Keratinocyte (primary cell): ENCODE results near the gene CBLB. TPM values are rescaled to one million over a fixed set of nuclear protein-coding genes. Genes with fewer than 3 reads are reported as not detected.

Experiments used
- DNase-seq: peaks from one replicate; pipeline ENCODE4 v3.0.0-alpha.2; 2011; ENCODE audit warnings: low read depth, missing footprints, low spot score
- FAIRE-seq: peaks from 2 replicates; lab custom pipeline; 2011; peaks lifted over from hg19 to GRCh38; lab: Jason Lieb, UNC
- H2AFZ ChIP-seq: 2 replicates; pipeline ENCODE4 v1.6.0; 2012; ENCODE audit warnings: low read length, control low read depth, inconsistent platforms; ENCODE audit not compliant: control insufficient read depth
- H3K27ac ChIP-seq: 2 replicates; pipeline ENCODE4 v1.5.1; 2011; ENCODE audit warnings: low read length; ENCODE audit not compliant: control insufficient read depth, insufficient read depth
- H3K27me3 ChIP-seq: 3 replicates; pipeline ENCODE4 v1.6.0; 2011; ENCODE audit warnings: low read length; ENCODE audit not compliant: control insufficient read depth, insufficient read depth; ENCODE audit errors: extremely low read depth
- H3K36me3 ChIP-seq, 2 experiments: 2 replicates in 1 of 2; 3 replicates in 1 of 2; pipeline ENCODE4 v1.5.1; 2011; ENCODE audit warnings: low read length in 2 of 2, mild to moderate bottlenecking in 1 of 2; ENCODE audit not compliant: control insufficient read depth in 2 of 2, insufficient read depth in 2 of 2; ENCODE audit errors: extremely low read depth in 1 of 2
- H3K4me1 ChIP-seq: 3 replicates; pipeline ENCODE4 v1.5.1; 2011; ENCODE audit warnings: low read length; ENCODE audit not compliant: control insufficient read depth, insufficient read depth; ENCODE audit errors: extremely low read depth
- H3K4me2 ChIP-seq: 3 replicates; pipeline ENCODE4 v1.6.0; 2011; ENCODE audit warnings: low read depth, low read length; ENCODE audit not compliant: control insufficient read depth, insufficient read depth; ENCODE audit errors: extremely low read depth
- H3K4me3 ChIP-seq, 3 experiments: fragments of 200-600 bp in 1 of 3; sonication (generic) in 1 of 3; 2 replicates in 2 of 3; 3 replicates in 1 of 3; pipeline ENCODE4 v1.5.1; 2011 to 2016; ENCODE audit warnings: low read length in 3 of 3, mild to moderate bottlenecking in 3 of 3, control low read depth in 2 of 3, inconsistent platforms in 1 of 3, low read depth in 1 of 3, mixed read lengths in 1 of 3, mixed run types in 1 of 3, moderate library complexity in 1 of 3; ENCODE audit not compliant: control insufficient read depth in 2 of 3, insufficient read depth in 2 of 3; ENCODE audit errors: extremely low read depth in 1 of 3
- H3K79me2 ChIP-seq: 2 replicates; pipeline ENCODE4 v1.6.0; 2012; ENCODE audit warnings: low read length; ENCODE audit not compliant: control insufficient read depth, insufficient read depth
- H3K9ac ChIP-seq: 3 replicates; pipeline ENCODE4 v1.6.0; 2011; ENCODE audit warnings: low read length; ENCODE audit not compliant: control insufficient read depth, insufficient read depth; ENCODE audit errors: extremely low read depth
- H3K9me1 ChIP-seq: 3 replicates; pipeline ENCODE4 v1.6.0; 2011; ENCODE audit warnings: low read length; ENCODE audit not compliant: control insufficient read depth, insufficient read depth; ENCODE audit errors: extremely low read depth
- H3K9me3 ChIP-seq: 2 replicates; pipeline ENCODE4 v1.5.1; 2012; ENCODE audit warnings: low read depth, low read length; ENCODE audit not compliant: control insufficient read depth
- H4K20me1 ChIP-seq: 3 replicates; pipeline ENCODE4 v1.6.0; 2011; ENCODE audit warnings: low read length; ENCODE audit not compliant: control insufficient read depth, insufficient read depth; ENCODE audit errors: extremely low read depth
- CTCF ChIP-seq, 3 experiments: IDR thresholded peaks in 1 of 3; conservative IDR thresholded peaks in 1 of 3; optimal IDR thresholded peaks in 1 of 3; 2 replicates in 2 of 3; 3 replicates in 1 of 3; pipeline versions ENCODE3 to v1.5.1; 2011; ENCODE audit warnings: low read length in 3 of 3, mild to moderate bottlenecking in 3 of 3, moderate library complexity in 2 of 3, control low read depth in 1 of 3, inconsistent platforms in 1 of 3; ENCODE audit not compliant: insufficient read depth in 2 of 3; ENCODE audit errors: extremely low read depth in 1 of 3
- EZH2 ChIP-seq: IDR thresholded peaks from one replicate; pipeline ENCODE4 v1.6.1; 2012; ENCODE audit warnings: inconsistent platforms, mild to moderate bottlenecking, low read length, moderate library complexity
- dilution Hi-C: fragments of 300-500 bp; cut with MboI; formaldehyde crosslinking; loops from one replicate; pipeline ENCODE4 v1.7.0; 2020; ENCODE audit warnings: low sequenced_read_pairs; ENCODE audit not compliant: extremely low pct_ligation_motif_present
- polyA plus RNA-seq, 5 experiments: library from polyadenylated mRNA; depleted of rRNA in 3 of 5; stranded (reverse) in 3 of 5; stranded (forward) in 1 of 5; unstranded in 1 of 5; fragments of >200 nt; gene quantifications; 1 replicate in 1 of 5; 2 replicates in 3 of 5; 3 replicates in 1 of 5; pipeline versions ENCODE4 v1.2.1 to v1.2.3, GENCODE V29; 2011 to 2012; ENCODE audit warnings: missing spikeins in 2 of 5, low read depth in 1 of 5, low replicate concordance in 1 of 5

The CBLB gene
- polyA plus RNA-seq, 1 donor (not counting 4 experiments of a cell fraction or from before 2014, with no cell fraction given): 13.6 TPM

- no peaks in the 10 kb centered on the region for H3K9me3 ChIP-seq
- H3K79me2 ChIP-seq: no peaks in the 10 kb centered on the region
- H3K9me1 ChIP-seq: no peaks in the 10 kb centered on the region
- no peak overlapping the region for H3K9ac ChIP-seq
- no peak overlapping the region for H3K4me3 ChIP-seq
- no peak overlapping the region for H3K27ac ChIP-seq
- no peak overlapping the region for H3K4me2 ChIP-seq
- H3K36me3 ChIP-seq: no peaks in the 10 kb centered on the region
- dilution Hi-C loops: no loop called here
- no peaks in the 10 kb centered on the region for H3K27me3 ChIP-seq
- no peaks in the 10 kb centered on the region for H3K4me1 ChIP-seq
- H4K20me1 ChIP-seq: no peaks in the 10 kb centered on the region
- FAIRE-seq: no peak
- TF ChIP-seq EZH2 (no peak), CTCF (optimal IDR thresholded peaks at IDR 0.05 in 1 of 3, IDR thresholded peaks at IDR 0.05 in 1 of 3, conservative IDR thresholded peaks at IDR 0.05 in 1 of 3; ENCODE audit: extremely low read depth in 1 of 3, insufficient read depth in 2 of 3, low read length in 3 of 3) (no peak)
- DNase-seq: no peak
- H2AFZ ChIP-seq: no peak overlapping the region
Observed at GRCh38 chr3:105786241-105786640, 82.6 kb downstream of the CBLB start.

GRCh38 chr3:105785803-105786202 lies 83.0 kb downstream of the CBLB start:
- H3K4me1 ChIP-seq: no peaks in the 10 kb centered on the region
- no peak overlapping the region for H3K9ac ChIP-seq
- no peak overlapping the region for H3K4me3 ChIP-seq
- no peaks in the 10 kb centered on the region for H3K9me1 ChIP-seq
- no peaks in the 10 kb centered on the region for H3K79me2 ChIP-seq
- no peak overlapping the region for H3K27ac ChIP-seq
- FAIRE-seq (no peak), DNase-seq (no peak)
- H2AFZ ChIP-seq: no peak overlapping the region
- no peak for TF ChIP-seq EZH2
- TF ChIP-seq CTCF (optimal IDR thresholded peaks at IDR 0.05 in 1 of 3, IDR thresholded peaks at IDR 0.05 in 1 of 3, conservative IDR thresholded peaks at IDR 0.05 in 1 of 3; ENCODE audit: extremely low read depth in 1 of 3, insufficient read depth in 2 of 3, low read length in 3 of 3): no peak
- H3K36me3 ChIP-seq: no peaks in the 10 kb centered on the region
- no peaks in the 10 kb centered on the region for H4K20me1 ChIP-seq
- dilution Hi-C loops: no loop called here
- no peak overlapping the region for H3K4me2 ChIP-seq
- no peaks in the 10 kb centered on the region for H3K9me3 ChIP-seq
- no peaks in the 10 kb centered on the region for H3K27me3 ChIP-seq
